ENCODE measurements around the gene PCDH9.

Gene PCDH9

GRCh38 chr13:67084066-67084465, 146.1 kb downstream of the PCDH9 start:
- no peaks in the 10 kb centered on the region for H3K36me3 ChIP-seq (ENCODE audit: control insufficient read depth, insufficient read depth, low read length)
- H3K9me3 ChIP-seq (ENCODE audit: control insufficient read depth, insufficient read depth, low read length) = no peaks in the 10 kb centered on the region
- no peak overlapping the region for H3K27ac ChIP-seq (ENCODE audit: low read depth, low read length)
- no peaks in the 10 kb centered on the region for H3K27me3 ChIP-seq (ENCODE audit: control insufficient read depth, insufficient read depth, low read length)
- no peaks in the 10 kb centered on the region for H3K4me1 ChIP-seq (ENCODE audit: control insufficient read depth, insufficient read depth, low read length)
- no peak overlapping the region for H3K4me3 ChIP-seq (ENCODE audit: low read depth, low read length)
- H3K9ac ChIP-seq (ENCODE audit: low read depth, low read length) = no peak overlapping the region

DNA sequence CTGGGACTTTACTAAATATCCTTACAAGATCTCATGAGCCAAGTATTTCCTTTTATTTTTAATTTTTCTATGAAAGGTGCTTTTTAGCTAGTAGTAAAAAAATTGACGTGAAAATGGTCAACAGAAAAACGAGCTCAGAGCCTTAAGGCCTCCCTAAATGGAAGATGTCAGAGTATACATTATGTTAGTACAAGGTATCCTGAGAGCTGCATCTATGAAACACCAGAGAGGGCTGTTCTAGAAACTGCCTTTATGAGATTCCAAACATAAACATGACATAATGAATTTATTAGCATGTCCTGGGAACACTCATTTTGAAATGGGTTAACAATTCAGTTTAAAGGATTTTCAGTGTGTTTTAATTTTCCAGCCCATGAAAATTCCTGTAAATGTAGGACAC, 146.6 kb downstream of the PCDH9 start:
- Histone ChIP-seq H3K9ac (ENCODE audit: low read depth, low read length) (no peak overlapping the region), H3K36me3 (ENCODE audit: control insufficient read depth, insufficient read depth, low read length) (no peaks in the 10 kb centered on the region), H3K9me3 (ENCODE audit: control insufficient read depth, insufficient read depth, low read length) (no peaks in the 10 kb centered on the region), H3K27ac (ENCODE audit: low read depth, low read length) (no peak overlapping the region), H3K4me3 (ENCODE audit: low read depth, low read length) (no peak overlapping the region), H3K27me3 (ENCODE audit: control insufficient read depth, insufficient read depth, low read length) (no peaks in the 10 kb centered on the region), H3K4me1 (ENCODE audit: control insufficient read depth, insufficient read depth, low read length) (no peaks in the 10 kb centered on the region)

- Histone ChIP-seq H3K36me3 (ENCODE audit: control insufficient read depth, insufficient read depth, low read length) (no peaks in the 10 kb centered on the region), H3K27me3 (ENCODE audit: control insufficient read depth, insufficient read depth, low read length) (no peaks in the 10 kb centered on the region), H3K4me3 (ENCODE audit: low read depth, low read length) (no peak overlapping the region), H3K9me3 (ENCODE audit: control insufficient read depth, insufficient read depth, low read length) (no peaks in the 10 kb centered on the region), H3K27ac (ENCODE audit: low read depth, low read length) (no peak overlapping the region), H3K4me1 (ENCODE audit: control insufficient read depth, insufficient read depth, low read length) (no peaks in the 10 kb centered on the region), H3K9ac (ENCODE audit: low read depth, low read length) (no peak overlapping the region)
These were observed 149.8 kb downstream of the PCDH9 start for GRCh38 chr13:67080351-67080750.

GRCh38 chr13:67078062-67078461, 152.1 kb downstream of the PCDH9 start:
- Histone ChIP-seq H3K4me1 (ENCODE audit: control insufficient read depth, insufficient read depth, low read length) (no peaks in the 10 kb centered on the region), H3K27ac (ENCODE audit: low read depth, low read length) (no peak overlapping the region), H3K9ac (ENCODE audit: low read depth, low read length) (no peak overlapping the region), H3K36me3 (ENCODE audit: control insufficient read depth, insufficient read depth, low read length) (no peaks in the 10 kb centered on the region), H3K4me3 (ENCODE audit: low read depth, low read length) (no peak overlapping the region), H3K9me3 (ENCODE audit: control insufficient read depth, insufficient read depth, low read length) (no peaks in the 10 kb centered on the region), H3K27me3 (ENCODE audit: control insufficient read depth, insufficient read depth, low read length) (no peaks in the 10 kb centered on the region)

GRCh38 chr13:67077132-67077531, 153.0 kb downstream of the PCDH9 start:
- Histone ChIP-seq H3K36me3 (ENCODE audit: control insufficient read depth, insufficient read depth, low read length) (no peaks in the 10 kb centered on the region), H3K4me1 (ENCODE audit: control insufficient read depth, insufficient read depth, low read length) (no peaks in the 10 kb centered on the region), H3K27ac (ENCODE audit: low read depth, low read length) (no peak overlapping the region), H3K9ac (ENCODE audit: low read depth, low read length) (no peak overlapping the region), H3K4me3 (ENCODE audit: low read depth, low read length) (no peak overlapping the region), H3K27me3 (ENCODE audit: control insufficient read depth, insufficient read depth, low read length) (no peaks in the 10 kb centered on the region), H3K9me3 (ENCODE audit: control insufficient read depth, insufficient read depth, low read length) (no peaks in the 10 kb centered on the region)

DNA sequence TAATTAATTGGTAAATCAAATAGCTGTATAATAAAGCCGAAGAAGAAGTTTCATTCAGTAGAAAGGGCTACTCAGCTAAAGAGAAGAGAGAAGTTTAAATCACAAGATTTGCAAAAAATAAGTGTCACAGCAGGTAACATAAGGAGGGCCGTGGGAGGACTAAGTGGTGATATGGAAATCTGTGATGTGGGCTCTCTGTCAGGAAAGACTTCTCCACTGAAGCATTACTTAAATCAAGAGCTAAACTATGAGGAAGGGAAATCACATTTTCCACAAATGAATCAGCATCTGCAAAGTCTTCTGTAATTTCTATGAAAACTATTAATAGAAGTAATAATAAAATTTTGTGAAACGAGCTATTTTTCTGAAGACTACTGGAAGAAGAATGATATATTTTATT, 153.8 kb downstream of the PCDH9 start:
- no peaks in the 10 kb centered on the region for H3K4me1 ChIP-seq (ENCODE audit: control insufficient read depth, insufficient read depth, low read length)
- no peak overlapping the region for H3K27ac ChIP-seq (ENCODE audit: low read depth, low read length)
- no peak overlapping the region for H3K4me3 ChIP-seq (ENCODE audit: low read depth, low read length)
- H3K9ac ChIP-seq (ENCODE audit: low read depth, low read length) = no peak overlapping the region
- H3K36me3 ChIP-seq (ENCODE audit: control insufficient read depth, insufficient read depth, low read length) = no peaks in the 10 kb centered on the region
- H3K27me3 ChIP-seq (ENCODE audit: control insufficient read depth, insufficient read depth, low read length) = no peaks in the 10 kb centered on the region
- H3K9me3 ChIP-seq (ENCODE audit: control insufficient read depth, insufficient read depth, low read length) = no peaks in the 10 kb centered on the region

- peaks cover 7% of the 10 kb centered on the region for H3K4me1 ChIP-seq (ENCODE audit: control insufficient read depth, insufficient read depth, low read length)
- no peaks in the 10 kb centered on the region for H3K9me3 ChIP-seq (ENCODE audit: control insufficient read depth, insufficient read depth, low read length)
- H3K4me3 ChIP-seq (ENCODE audit: low read depth, low read length) = no peak overlapping the region
- no peaks in the 10 kb centered on the region for H3K27me3 ChIP-seq (ENCODE audit: control insufficient read depth, insufficient read depth, low read length)
- no peak overlapping the region for H3K27ac ChIP-seq (ENCODE audit: low read depth, low read length)
- H3K36me3 ChIP-seq (ENCODE audit: control insufficient read depth, insufficient read depth, low read length) = no peaks in the 10 kb centered on the region
- no peak overlapping the region for H3K9ac ChIP-seq (ENCODE audit: low read depth, low read length)
These were observed 154.9 kb downstream of the PCDH9 start for GRCh38 chr13:67075239-67075638.

DNA sequence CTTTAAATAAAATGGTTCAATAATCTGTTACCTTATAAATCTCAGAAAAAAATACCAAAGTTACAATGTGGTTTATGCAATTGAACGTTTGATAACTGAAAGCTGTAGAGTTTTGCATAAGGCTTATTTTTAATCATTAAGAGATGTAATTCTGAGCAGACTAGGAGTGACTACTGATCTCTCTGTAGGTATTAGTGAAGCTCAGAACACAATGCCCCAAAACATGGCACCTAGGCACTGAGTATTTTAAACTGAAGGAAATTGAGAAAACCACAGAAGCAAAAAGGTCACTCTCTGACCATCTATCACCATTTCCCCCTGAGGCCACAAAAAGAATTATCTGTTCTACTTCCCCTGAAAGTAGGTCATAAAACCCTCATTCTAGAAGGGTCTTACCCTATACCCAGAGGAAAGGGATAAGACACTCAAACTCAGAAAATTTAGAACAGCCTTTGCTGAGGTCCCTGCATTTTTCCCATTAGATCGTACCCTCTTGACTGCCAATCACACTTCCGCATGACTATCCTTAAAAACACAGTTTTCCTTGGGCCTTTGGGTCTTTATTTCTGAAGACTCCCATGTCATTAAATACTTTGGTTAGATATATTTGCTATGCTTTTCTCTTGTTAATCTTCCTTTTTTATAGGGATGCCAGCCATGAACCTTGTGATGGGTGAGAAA, 158.1 kb downstream of the PCDH9 start:
- no peaks in the 10 kb centered on the region for H3K36me3 ChIP-seq (ENCODE audit: control insufficient read depth, insufficient read depth, low read length)
- H3K9ac ChIP-seq (ENCODE audit: low read depth, low read length) = no peak overlapping the region
- peaks cover 27% of the 10 kb centered on the region for H3K4me1 ChIP-seq (ENCODE audit: control insufficient read depth, insufficient read depth, low read length)
- H3K27ac ChIP-seq (ENCODE audit: low read depth, low read length) = no peak overlapping the region
- H3K4me3 ChIP-seq (ENCODE audit: low read depth, low read length) = no peak overlapping the region
- H3K9me3 ChIP-seq (ENCODE audit: control insufficient read depth, insufficient read depth, low read length) = no peaks in the 10 kb centered on the region
- no peaks in the 10 kb centered on the region for H3K27me3 ChIP-seq (ENCODE audit: control insufficient read depth, insufficient read depth, low read length)

GRCh38 chr13:67070306-67070705, 159.8 kb downstream of the PCDH9 start:
- Histone ChIP-seq H3K9me3 (ENCODE audit: control insufficient read depth, insufficient read depth, low read length) (no peaks in the 10 kb centered on the region), H3K36me3 (ENCODE audit: control insufficient read depth, insufficient read depth, low read length) (no peaks in the 10 kb centered on the region), H3K27ac (ENCODE audit: low read depth, low read length) (peak overlapping the region; percentile 83), H3K9ac (ENCODE audit: low read depth, low read length) (no peak overlapping the region), H3K27me3 (ENCODE audit: control insufficient read depth, insufficient read depth, low read length) (no peaks in the 10 kb centered on the region), H3K4me1 (ENCODE audit: control insufficient read depth, insufficient read depth, low read length) (peaks cover 27% of the 10 kb centered on the region), H3K4me3 (ENCODE audit: low read depth, low read length) (no peak overlapping the region; the same call in 1 of the 2 replicates)

GRCh38 chr13:67069117-67069767, 160.9 kb downstream of the PCDH9 start:
- no peaks in the 10 kb centered on the region for H3K27me3 ChIP-seq (ENCODE audit: control insufficient read depth, insufficient read depth, low read length)
- no peaks in the 10 kb centered on the region for H3K9me3 ChIP-seq (ENCODE audit: control insufficient read depth, insufficient read depth, low read length)
- no peak overlapping the region for H3K9ac ChIP-seq (ENCODE audit: low read depth, low read length)
- H3K27ac ChIP-seq (ENCODE audit: low read depth, low read length) = peak overlapping the region; percentile 66
- no peaks in the 10 kb centered on the region for H3K36me3 ChIP-seq (ENCODE audit: control insufficient read depth, insufficient read depth, low read length)
- no peak overlapping the region for H3K4me3 ChIP-seq (ENCODE audit: low read depth, low read length)
- H3K4me1 ChIP-seq (ENCODE audit: control insufficient read depth, insufficient read depth, low read length) = peaks cover 27% of the 10 kb centered on the region

GRCh38 chr13:67064920-67065319, 165.2 kb downstream of the PCDH9 start:
- Histone ChIP-seq H3K9me3 (ENCODE audit: control insufficient read depth, insufficient read depth, low read length) (no peaks in the 10 kb centered on the region), H3K36me3 (ENCODE audit: control insufficient read depth, insufficient read depth, low read length) (no peaks in the 10 kb centered on the region), H3K4me1 (ENCODE audit: control insufficient read depth, insufficient read depth, low read length) (peaks cover 21% of the 10 kb centered on the region; the same call in 1 of the 2 replicates), H3K4me3 (ENCODE audit: low read depth, low read length) (no peak overlapping the region), H3K9ac (ENCODE audit: low read depth, low read length) (no peak overlapping the region), H3K27ac (ENCODE audit: low read depth, low read length) (no peak overlapping the region), H3K27me3 (ENCODE audit: control insufficient read depth, insufficient read depth, low read length) (no peaks in the 10 kb centered on the region)
